ENCODE results near the gene EXOC6. TPM values are rescaled to one million over a fixed set of nuclear protein-coding genes. Genes with fewer than 3 reads are reported as not detected.

EXOC6 gene
- total RNA-seq, 1 donor from 2014 or later = 21.7 TPM

GRCh38 chr10:92880233-92880861 is 32.0 kb downstream of the EXOC6 start:
- Mint-ChIP-seq H3K4me1 (ENCODE audit: low read depth) (peaks cover 5% of the 10 kb centered on the region), H3K27me3 (no peaks in the 10 kb centered on the region), H3K27ac (no peak overlapping the region), H3K4me3 (ENCODE audit: low read depth) (no peak overlapping the region), H3K9me3 (ENCODE audit: low read depth) (no peaks in the 10 kb centered on the region), H3K36me3 (ENCODE audit: insufficient read depth) (no peaks in the 10 kb centered on the region)
- no peak for DNase-seq (ENCODE audit: low spot score, unreplicated experiment)
- peak; percentile 67 for TF ChIP-seq CTCF (IDR thresholded peaks at IDR 0.05; ENCODE audit: unreplicated experiment)

- no peaks in the 10 kb centered on the region for H3K27me3 Mint-ChIP-seq
- no peak for TF ChIP-seq CTCF (IDR thresholded peaks at IDR 0.05; ENCODE audit: unreplicated experiment)
- H3K36me3 Mint-ChIP-seq (ENCODE audit: insufficient read depth) = no peaks in the 10 kb centered on the region
- DNase-seq (ENCODE audit: low spot score, unreplicated experiment) = no peak
- H3K9me3 Mint-ChIP-seq (ENCODE audit: low read depth) = no peaks in the 10 kb centered on the region
- H3K27ac Mint-ChIP-seq = no peak overlapping the region
- H3K4me1 Mint-ChIP-seq (ENCODE audit: low read depth) = peaks cover 5% of the 10 kb centered on the region
- H3K4me3 Mint-ChIP-seq (ENCODE audit: low read depth) = no peak overlapping the region
These were observed 32.6 kb downstream of the EXOC6 start for GRCh38 chr10:92880917-92881316.

GRCh38 chr10:92886334-92886961 is 38.1 kb downstream of the EXOC6 start:
- H3K4me1 Mint-ChIP-seq (ENCODE audit: low read depth) = peaks cover 8% of the 10 kb centered on the region
- no peaks in the 10 kb centered on the region for H3K36me3 Mint-ChIP-seq (ENCODE audit: insufficient read depth)
- no peak for DNase-seq (ENCODE audit: low spot score, unreplicated experiment)
- H3K4me3 Mint-ChIP-seq (ENCODE audit: low read depth) = no peak overlapping the region
- H3K27ac Mint-ChIP-seq = no peak overlapping the region
- no peaks in the 10 kb centered on the region for H3K9me3 Mint-ChIP-seq (ENCODE audit: low read depth)
- no peak for TF ChIP-seq CTCF (IDR thresholded peaks at IDR 0.05; ENCODE audit: unreplicated experiment)
- H3K27me3 Mint-ChIP-seq = no peaks in the 10 kb centered on the region

GRCh38 chr10:92890471-92890870 is 42.2 kb downstream of the EXOC6 start:
- Mint-ChIP-seq H3K4me3 (ENCODE audit: low read depth) (no peak overlapping the region), H3K36me3 (ENCODE audit: insufficient read depth) (no peaks in the 10 kb centered on the region), H3K9me3 (ENCODE audit: low read depth) (no peaks in the 10 kb centered on the region), H3K27me3 (no peaks in the 10 kb centered on the region), H3K4me1 (ENCODE audit: low read depth) (peaks cover 29% of the 10 kb centered on the region), H3K27ac (no peak overlapping the region)
- TF ChIP-seq CTCF (IDR thresholded peaks at IDR 0.05; ENCODE audit: unreplicated experiment) = no peak
- no peak for DNase-seq (ENCODE audit: low spot score, unreplicated experiment)

- Mint-ChIP-seq H3K36me3 (ENCODE audit: insufficient read depth) (no peaks in the 10 kb centered on the region), H3K4me1 (ENCODE audit: low read depth) (peaks cover 23% of the 10 kb centered on the region), H3K27ac (peak overlapping the region; percentile 91), H3K4me3 (ENCODE audit: low read depth) (no peak overlapping the region), H3K27me3 (no peaks in the 10 kb centered on the region), H3K9me3 (ENCODE audit: low read depth) (no peaks in the 10 kb centered on the region)
- DNase-seq (ENCODE audit: low spot score, unreplicated experiment) = no peak
- TF ChIP-seq CTCF (IDR thresholded peaks at IDR 0.05; ENCODE audit: unreplicated experiment) = no peak
These were observed 43.8 kb downstream of the EXOC6 start for GRCh38 chr10:92891885-92892690.

All from progenitor cell of endocrine pancreas (in vitro differentiated cells).